GM23338 (cell line): Measurements from ENCODE around the gene MRPL2. TPM values are rescaled to one million over a fixed set of nuclear protein-coding genes. Genes with fewer than 3 reads are reported as not detected.

Experiments
- ATAC-seq: fragments of 200-7000 bp; cut with Tn5 transposase; 3 replicates; pipeline ENCODE4 v1.9.1; 2020
- DNase-seq: peaks from one replicate; pipeline ENCODE4 v3.0.0-alpha.2; 2015; ENCODE audit warnings: low spot score
- H2AFZ ChIP-seq: fragments of 200-600 bp; sonication (generic); 2 replicates; pipeline ENCODE4 v1.8.0; 2016; ENCODE audit warnings: antibody characterized with exemption, mild to moderate bottlenecking, moderate library complexity
- H3F3A ChIP-seq: fragments of 200-600 bp; sonication (generic); replicated peaks from 2 replicates; pipeline ENCODE4 v1.8.0; 2017; ENCODE audit warnings: antibody characterized with exemption, mixed run types, low read depth
- H3K27ac ChIP-seq: fragments of 200-600 bp; sonication (generic); 2 replicates; pipeline ENCODE4 v1.6.1; 2016; ENCODE audit warnings: low read depth
- H3K27me3 ChIP-seq: fragments of 200-600 bp; sonication (generic); 2 replicates; pipeline ENCODE4 v1.8.0; 2016; ENCODE audit warnings: mild to moderate bottlenecking, mixed run types, moderate library complexity; ENCODE audit not compliant: insufficient read depth
- H3K36me3 ChIP-seq: fragments of 200-600 bp; sonication (generic); 2 replicates; pipeline ENCODE4 v1.8.0; 2016; ENCODE audit warnings: mild to moderate bottlenecking; ENCODE audit not compliant: insufficient read depth
- H3K4me1 ChIP-seq: fragments of 200-600 bp; sonication (generic); 2 replicates; pipeline ENCODE4 v1.8.0; 2016; ENCODE audit warnings: mild to moderate bottlenecking, moderate library complexity; ENCODE audit not compliant: insufficient read depth
- H3K4me2 ChIP-seq: fragments of 200-600 bp; sonication (generic); 2 replicates; pipeline ENCODE4 v1.7.1; 2017; ENCODE audit warnings: mixed run types
- H3K4me3 ChIP-seq: fragments of 200-600 bp; sonication (generic); 2 replicates; pipeline ENCODE4 v1.6.1; 2016; ENCODE audit warnings: mixed run types
- H3K79me2 ChIP-seq: fragments of 200-600 bp; sonication (generic); replicated peaks from 2 replicates; pipeline ENCODE4 v1.8.0; 2017; ENCODE audit warnings: mild to moderate bottlenecking; ENCODE audit not compliant: insufficient read depth
- H3K9me2 ChIP-seq: fragments of 200-600 bp; sonication (generic); 2 replicates; pipeline ENCODE4 v1.8.0; 2017; ENCODE audit not compliant: insufficient read depth
- H4K20me1 ChIP-seq: fragments of 200-600 bp; sonication (generic); replicated peaks from 2 replicates; pipeline ENCODE4 v1.8.0; 2017; ENCODE audit warnings: mild to moderate bottlenecking; ENCODE audit not compliant: insufficient read depth
- H3K27ac Mint-ChIP-seq: 2 replicates; pipeline ENCODE4 v1.8.0; 2020; ENCODE audit warnings: inconsistent platforms, mild to moderate bottlenecking, moderate library complexity, mixed read lengths
- H3K27me3 Mint-ChIP-seq: 3 replicates; pipeline ENCODE4 v1.8.0; 2022; ENCODE audit warnings: low read depth, mild to moderate bottlenecking, moderate library complexity, mixed read lengths, inconsistent platforms; ENCODE audit not compliant: insufficient read depth, poor library complexity
- H3K36me3 Mint-ChIP-seq: 3 replicates; pipeline ENCODE4 v1.8.0; 2021; ENCODE audit warnings: low read depth, mild to moderate bottlenecking, inconsistent platforms, moderate library complexity, mixed read lengths
- H3K4me1 Mint-ChIP-seq: 3 replicates; pipeline ENCODE4 v1.8.0; 2020; ENCODE audit warnings: mild to moderate bottlenecking, inconsistent platforms, mixed read lengths
- H3K4me3 Mint-ChIP-seq: 3 replicates; pipeline ENCODE4 v1.8.0; 2021; ENCODE audit warnings: moderate library complexity, mild to moderate bottlenecking, inconsistent platforms, mixed read lengths
- H3K9me3 Mint-ChIP-seq: 3 replicates; pipeline ENCODE4 v1.8.0; 2020; ENCODE audit warnings: moderate library complexity, mild to moderate bottlenecking, inconsistent platforms, mixed read lengths
- CREB1 ChIP-seq: fragments of 250-450 bp; sonication (Bioruptor Pico); IDR thresholded peaks from 2 replicates; pipeline ENCODE4 v1.5.0; 2020; ENCODE audit warnings: low read depth, mild to moderate bottlenecking, moderate library complexity
- NANOG ChIP-seq: IDR thresholded peaks from 2 replicates; pipeline ENCODE4 v1.6.1; 2016; ENCODE audit warnings: antibody characterized with exemption, borderline replicate concordance
- ZNF114 ChIP-seq: fragments of 250-450 bp; sonication (Bioruptor Pico); IDR thresholded peaks from 2 replicates; pipeline ENCODE4 v1.5.0; 2020; ENCODE audit warnings: mild to moderate bottlenecking, moderate library complexity
- polyA plus RNA-seq: library from polyadenylated mRNA; unstranded; fragments of >200 nt; fragmentation: Nextera tagmentation; extraction: Ambion mirVana; gene quantifications from 2 replicates; pipeline ENCODE4 v1.2.1, GENCODE V29; 2016
- total RNA-seq: library from RNA; depleted of rRNA; stranded (reverse); fragments of >200 nt; shearing (Covaris generic); gene quantifications from 2 replicates; pipeline ENCODE4 v1.2.3, GENCODE V29; 2014
- TF ChIP-seq, protein P1 (sequence below): IDR thresholded peaks from one replicate; pipeline ENCODE4 v1.6.1; 2018; ENCODE audit warnings: antibody characterized with exemption; ENCODE audit not compliant: unreplicated experiment
- TF ChIP-seq, protein P2 (sequence below), 2 experiments: fragments of 200-600 bp in 1 of 2; sonication (generic) in 1 of 2; conservative IDR thresholded peaks; 2 replicates each; pipeline versions ENCODE4 v1.5.1 to v1.6.1; 2016 to 2017; ENCODE audit warnings: antibody characterized with exemption in 2 of 2, low read depth in 2 of 2, mild to moderate bottlenecking in 2 of 2, moderate library complexity in 1 of 2
- TF ChIP-seq, protein P3 (sequence below): IDR thresholded peaks from 2 replicates; pipeline ENCODE4 v1.6.1; 2016; ENCODE audit warnings: antibody characterized with exemption

MRPL2 gene
- total and polyA plus RNA-seq, 2 experiments from 2014 or later, result 32.3 to 128 TPM

DNA sequence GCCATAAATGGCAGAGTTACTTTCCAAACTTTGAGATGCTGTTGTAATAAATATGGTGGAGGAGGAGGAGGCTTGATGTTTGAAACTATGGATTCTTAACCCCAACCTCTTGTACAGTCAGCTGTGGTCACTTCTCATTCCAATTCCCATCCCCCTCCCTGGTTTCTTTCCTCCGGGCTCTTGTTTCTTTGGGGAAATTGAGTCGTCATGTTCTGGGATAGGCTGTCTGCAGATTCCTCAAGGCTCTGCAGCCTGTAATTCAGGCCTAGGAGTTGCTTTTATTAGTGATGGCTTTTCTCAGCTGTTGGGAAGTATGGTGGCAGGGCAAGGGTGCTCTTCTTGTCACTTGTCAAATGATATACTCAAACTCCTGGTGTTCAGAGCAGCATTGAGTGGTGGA is 19.5 kb upstream of the MRPL2 start:
- Histone ChIP-seq H3K27me3 (no peaks in the 10 kb centered on the region), H3K36me3 (no peaks in the 10 kb centered on the region; the same call in 1 of the 2 replicates), H3K4me2 (peak overlapping the region; percentile 90), H3K4me3 (peak overlapping the region; percentile 98; the same call in 1 of the 2 replicates), H2AFZ (no peak overlapping the region), H3F3A (0 out of 2 replicates have a peak, but pooled peaks cover 3% of the 10 kb centered on the region), H4K20me1 (peaks cover 50% of the 10 kb centered on the region), H3K27ac (no peak overlapping the region), H3K79me2 (peaks cover 74% of the 10 kb centered on the region), H3K9me2 (no peaks in the 10 kb centered on the region), H3K4me1 (peaks cover 44% of the 10 kb centered on the region)
- Mint-ChIP-seq H3K36me3 (peaks cover 7% of the 10 kb centered on the region; the same call in 2 of the 3 replicates), H3K4me1 (peaks cover 44% of the 10 kb centered on the region), H3K9me3 (no peaks in the 10 kb centered on the region; the same call in 2 of the 3 replicates), H3K27ac (no peak overlapping the region), H3K4me3 (no peak overlapping the region; the same call in 2 of the 3 replicates), H3K27me3 (peaks cover 15% of the 10 kb centered on the region)
- ATAC-seq (no peak), DNase-seq (no peak)
- TF ChIP-seq, protein P1, sequence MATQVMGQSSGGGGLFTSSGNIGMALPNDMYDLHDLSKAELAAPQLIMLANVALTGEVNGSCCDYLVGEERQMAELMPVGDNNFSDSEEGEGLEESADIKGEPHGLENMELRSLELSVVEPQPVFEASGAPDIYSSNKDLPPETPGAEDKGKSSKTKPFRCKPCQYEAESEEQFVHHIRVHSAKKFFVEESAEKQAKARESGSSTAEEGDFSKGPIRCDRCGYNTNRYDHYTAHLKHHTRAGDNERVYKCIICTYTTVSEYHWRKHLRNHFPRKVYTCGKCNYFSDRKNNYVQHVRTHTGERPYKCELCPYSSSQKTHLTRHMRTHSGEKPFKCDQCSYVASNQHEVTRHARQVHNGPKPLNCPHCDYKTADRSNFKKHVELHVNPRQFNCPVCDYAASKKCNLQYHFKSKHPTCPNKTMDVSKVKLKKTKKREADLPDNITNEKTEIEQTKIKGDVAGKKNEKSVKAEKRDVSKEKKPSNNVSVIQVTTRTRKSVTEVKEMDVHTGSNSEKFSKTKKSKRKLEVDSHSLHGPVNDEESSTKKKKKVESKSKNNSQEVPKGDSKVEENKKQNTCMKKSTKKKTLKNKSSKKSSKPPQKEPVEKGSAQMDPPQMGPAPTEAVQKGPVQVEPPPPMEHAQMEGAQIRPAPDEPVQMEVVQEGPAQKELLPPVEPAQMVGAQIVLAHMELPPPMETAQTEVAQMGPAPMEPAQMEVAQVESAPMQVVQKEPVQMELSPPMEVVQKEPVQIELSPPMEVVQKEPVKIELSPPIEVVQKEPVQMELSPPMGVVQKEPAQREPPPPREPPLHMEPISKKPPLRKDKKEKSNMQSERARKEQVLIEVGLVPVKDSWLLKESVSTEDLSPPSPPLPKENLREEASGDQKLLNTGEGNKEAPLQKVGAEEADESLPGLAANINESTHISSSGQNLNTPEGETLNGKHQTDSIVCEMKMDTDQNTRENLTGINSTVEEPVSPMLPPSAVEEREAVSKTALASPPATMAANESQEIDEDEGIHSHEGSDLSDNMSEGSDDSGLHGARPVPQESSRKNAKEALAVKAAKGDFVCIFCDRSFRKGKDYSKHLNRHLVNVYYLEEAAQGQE, result no peak
- TF ChIP-seq, protein P2, sequence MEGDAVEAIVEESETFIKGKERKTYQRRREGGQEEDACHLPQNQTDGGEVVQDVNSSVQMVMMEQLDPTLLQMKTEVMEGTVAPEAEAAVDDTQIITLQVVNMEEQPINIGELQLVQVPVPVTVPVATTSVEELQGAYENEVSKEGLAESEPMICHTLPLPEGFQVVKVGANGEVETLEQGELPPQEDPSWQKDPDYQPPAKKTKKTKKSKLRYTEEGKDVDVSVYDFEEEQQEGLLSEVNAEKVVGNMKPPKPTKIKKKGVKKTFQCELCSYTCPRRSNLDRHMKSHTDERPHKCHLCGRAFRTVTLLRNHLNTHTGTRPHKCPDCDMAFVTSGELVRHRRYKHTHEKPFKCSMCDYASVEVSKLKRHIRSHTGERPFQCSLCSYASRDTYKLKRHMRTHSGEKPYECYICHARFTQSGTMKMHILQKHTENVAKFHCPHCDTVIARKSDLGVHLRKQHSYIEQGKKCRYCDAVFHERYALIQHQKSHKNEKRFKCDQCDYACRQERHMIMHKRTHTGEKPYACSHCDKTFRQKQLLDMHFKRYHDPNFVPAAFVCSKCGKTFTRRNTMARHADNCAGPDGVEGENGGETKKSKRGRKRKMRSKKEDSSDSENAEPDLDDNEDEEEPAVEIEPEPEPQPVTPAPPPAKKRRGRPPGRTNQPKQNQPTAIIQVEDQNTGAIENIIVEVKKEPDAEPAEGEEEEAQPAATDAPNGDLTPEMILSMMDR (conservative IDR thresholded peaks at IDR 0.05; ENCODE audit: low read depth in 2 of 2), result no peak
- TF ChIP-seq, protein P3, sequence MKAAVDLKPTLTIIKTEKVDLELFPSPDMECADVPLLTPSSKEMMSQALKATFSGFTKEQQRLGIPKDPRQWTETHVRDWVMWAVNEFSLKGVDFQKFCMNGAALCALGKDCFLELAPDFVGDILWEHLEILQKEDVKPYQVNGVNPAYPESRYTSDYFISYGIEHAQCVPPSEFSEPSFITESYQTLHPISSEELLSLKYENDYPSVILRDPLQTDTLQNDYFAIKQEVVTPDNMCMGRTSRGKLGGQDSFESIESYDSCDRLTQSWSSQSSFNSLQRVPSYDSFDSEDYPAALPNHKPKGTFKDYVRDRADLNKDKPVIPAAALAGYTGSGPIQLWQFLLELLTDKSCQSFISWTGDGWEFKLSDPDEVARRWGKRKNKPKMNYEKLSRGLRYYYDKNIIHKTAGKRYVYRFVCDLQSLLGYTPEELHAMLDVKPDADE, result no peak
- no peak for TF ChIP-seq CREB1 (CRISPR knock-in tag)
- TF ChIP-seq ZNF114 (CRISPR knock-in tag), result no peak
- no peak for TF ChIP-seq NANOG

DNA sequence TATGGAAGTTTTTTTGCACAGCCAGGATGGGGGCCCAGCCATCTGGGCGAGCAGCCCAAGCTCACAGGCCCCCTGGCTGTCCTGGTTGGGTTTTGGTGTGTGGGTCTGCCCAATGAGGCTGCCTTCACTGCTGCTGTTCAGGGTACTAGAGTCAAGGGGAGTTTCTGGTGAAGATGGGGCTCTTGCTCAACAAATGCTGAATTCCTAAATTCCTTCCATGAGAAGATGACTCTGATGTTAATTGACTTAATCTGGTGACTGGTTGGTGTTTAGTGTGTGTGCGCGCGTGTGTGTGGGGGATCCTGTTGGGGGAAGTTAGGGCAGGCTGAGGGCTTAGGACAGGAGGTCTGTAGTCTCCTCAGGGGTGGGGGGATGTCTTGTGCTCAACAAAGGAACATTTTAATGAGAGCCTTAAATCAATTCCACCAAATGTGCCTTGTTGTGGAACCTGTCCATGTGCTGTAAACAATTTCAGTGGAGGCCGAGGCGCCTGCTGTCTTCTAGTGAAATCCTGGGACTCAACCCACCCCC is 18.8 kb upstream of the MRPL2 start:
- TF ChIP-seq, protein P3, result no peak
- Mint-ChIP-seq H3K36me3 (peaks cover 7% of the 10 kb centered on the region), H3K27me3 (peaks cover 13% of the 10 kb centered on the region), H3K27ac (0 out of 2 replicates have a peak overlapping the region, but pooled peaks have one; percentile 4), H3K9me3 (no peaks in the 10 kb centered on the region; the same call in 2 of the 3 replicates), H3K4me3 (peak overlapping the region; percentile 89), H3K4me1 (peaks cover 38% of the 10 kb centered on the region)
- peaks cover 67% of the 10 kb centered on the region for H3K79me2 ChIP-seq
- DNase-seq (no peak), ATAC-seq (peak; percentile 7)
- H4K20me1 ChIP-seq, result peaks cover 44% of the 10 kb centered on the region
- peak overlapping the region; percentile 98 for H3K4me3 ChIP-seq
- H3K27ac ChIP-seq, result no peak overlapping the region
- no peak overlapping the region for H2AFZ ChIP-seq
- no peaks in the 10 kb centered on the region for H3K27me3 ChIP-seq
- H3F3A ChIP-seq, result 0 out of 2 replicates have a peak, but pooled peaks cover 3% of the 10 kb centered on the region
- H3K36me3 ChIP-seq, result no peaks in the 10 kb centered on the region; the same call in 1 of the 2 replicates
- peaks cover 39% of the 10 kb centered on the region for H3K4me1 ChIP-seq
- peak overlapping the region; percentile 90 for H3K4me2 ChIP-seq
- no peaks in the 10 kb centered on the region for H3K9me2 ChIP-seq
